ENCODE data around the gene PTPRN2. TPM values are rescaled to one million over a fixed set of nuclear protein-coding genes. Genes with fewer than 3 reads are reported as not detected.

Gene PTPRN2
- total RNA-seq, 1 experiment from 2014 or later = 0.11 TPM

GRCh38 chr7:158072991-158073730 lies 514.5 kb downstream of the PTPRN2 start:
- TF ChIP-seq, protein P1, sequence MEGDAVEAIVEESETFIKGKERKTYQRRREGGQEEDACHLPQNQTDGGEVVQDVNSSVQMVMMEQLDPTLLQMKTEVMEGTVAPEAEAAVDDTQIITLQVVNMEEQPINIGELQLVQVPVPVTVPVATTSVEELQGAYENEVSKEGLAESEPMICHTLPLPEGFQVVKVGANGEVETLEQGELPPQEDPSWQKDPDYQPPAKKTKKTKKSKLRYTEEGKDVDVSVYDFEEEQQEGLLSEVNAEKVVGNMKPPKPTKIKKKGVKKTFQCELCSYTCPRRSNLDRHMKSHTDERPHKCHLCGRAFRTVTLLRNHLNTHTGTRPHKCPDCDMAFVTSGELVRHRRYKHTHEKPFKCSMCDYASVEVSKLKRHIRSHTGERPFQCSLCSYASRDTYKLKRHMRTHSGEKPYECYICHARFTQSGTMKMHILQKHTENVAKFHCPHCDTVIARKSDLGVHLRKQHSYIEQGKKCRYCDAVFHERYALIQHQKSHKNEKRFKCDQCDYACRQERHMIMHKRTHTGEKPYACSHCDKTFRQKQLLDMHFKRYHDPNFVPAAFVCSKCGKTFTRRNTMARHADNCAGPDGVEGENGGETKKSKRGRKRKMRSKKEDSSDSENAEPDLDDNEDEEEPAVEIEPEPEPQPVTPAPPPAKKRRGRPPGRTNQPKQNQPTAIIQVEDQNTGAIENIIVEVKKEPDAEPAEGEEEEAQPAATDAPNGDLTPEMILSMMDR (conservative IDR thresholded peaks at IDR 0.05; ENCODE audit: low read depth, low read length) = no peak
- TF ChIP-seq EZH2 (IDR thresholded peaks at IDR 0.05; ENCODE audit: borderline replicate concordance, low read depth, low read length, poor library complexity, severe bottlenecking) = no peak
- no TSS peak for BruUV-seq (replicated peaks)
- H3K4me3 ChIP-seq (ENCODE audit: low read depth, low read length, poor library complexity, severe bottlenecking) = no peak overlapping the region
- intact Hi-C loops (cut with micrococcal nuclease; ENCODE audit: unreplicated experiment) = no loop called here
- ChIA-PET CTCF (no interaction called here), POLR2A (ENCODE audit: low non-redundant PET) (no interaction called here)
- H3K9me3 ChIP-seq (ENCODE audit: low read depth, low read length, poor library complexity, severe bottlenecking) = peaks cover 19% of the 10 kb centered on the region
- no peaks in the 10 kb centered on the region for H3K4me1 ChIP-seq (ENCODE audit: insufficient read depth, low read length, poor library complexity, severe bottlenecking)
- no peak overlapping the region for H3K27ac ChIP-seq (ENCODE audit: low read depth, low read length, poor library complexity, severe bottlenecking)
- no peaks in the 10 kb centered on the region for H3K36me3 ChIP-seq (ENCODE audit: insufficient read depth, low read length, poor library complexity, severe bottlenecking)
- no peaks in the 10 kb centered on the region for H3K27me3 ChIP-seq (replicated peaks; ENCODE audit: insufficient read depth, low read depth, low read length, poor library complexity)
- no peak for DNase-seq (ENCODE audit: low spot score)

GRCh38 chr7:158070222-158070920 lies 517.3 kb downstream of the PTPRN2 start:
- H3K9me3 ChIP-seq (ENCODE audit: low read depth, low read length, poor library complexity, severe bottlenecking) = peaks cover 20% of the 10 kb centered on the region

DNA sequence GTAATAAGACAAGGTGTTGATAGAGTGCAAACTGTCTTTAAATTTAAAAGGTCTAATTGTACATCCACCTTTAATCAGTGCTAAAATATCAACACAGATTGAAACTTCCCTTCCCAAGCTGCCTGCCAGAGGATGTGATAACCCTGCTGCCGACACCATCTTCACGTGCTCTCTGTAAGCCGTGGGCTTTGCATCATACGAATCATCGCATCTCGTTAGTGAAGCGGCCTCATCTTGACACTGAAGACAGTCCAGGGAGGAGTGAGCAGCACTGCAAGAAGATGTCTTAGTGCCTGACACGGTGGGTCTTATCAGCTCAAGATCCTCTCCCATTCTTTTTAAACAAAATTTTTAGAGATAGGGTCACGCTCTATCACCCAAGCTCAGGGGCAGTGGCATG lies 518.8 kb downstream of the PTPRN2 start:
- H3K27ac ChIP-seq (ENCODE audit: low read depth, low read length, poor library complexity, severe bottlenecking) = no peak overlapping the region
- peaks cover 11% of the 10 kb centered on the region for H3K9me3 ChIP-seq (ENCODE audit: low read depth, low read length, poor library complexity, severe bottlenecking)
- TF ChIP-seq, protein P1 (conservative IDR thresholded peaks at IDR 0.05; ENCODE audit: low read depth, low read length) = no peak
- no peak for TF ChIP-seq EZH2 (IDR thresholded peaks at IDR 0.05; ENCODE audit: borderline replicate concordance, low read depth, low read length, poor library complexity, severe bottlenecking)
- no peaks in the 10 kb centered on the region for H3K4me1 ChIP-seq (ENCODE audit: insufficient read depth, low read length, poor library complexity, severe bottlenecking)
- CTCF ChIA-PET = no interaction called here
- no peak for DNase-seq (ENCODE audit: low spot score)
- no TSS peak for BruUV-seq (replicated peaks)
- intact Hi-C loops (cut with micrococcal nuclease; ENCODE audit: unreplicated experiment) = no loop called here
- POLR2A ChIA-PET (ENCODE audit: low non-redundant PET) = no interaction called here
- H3K27me3 ChIP-seq (replicated peaks; ENCODE audit: insufficient read depth, low read depth, low read length, poor library complexity) = no peaks in the 10 kb centered on the region
- H3K4me3 ChIP-seq (ENCODE audit: low read depth, low read length, poor library complexity, severe bottlenecking) = no peak overlapping the region
- no peaks in the 10 kb centered on the region for H3K36me3 ChIP-seq (ENCODE audit: insufficient read depth, low read length, poor library complexity, severe bottlenecking)

More at GRCh38 chr7:158070222-158070920, 517.3 kb downstream of the PTPRN2 start:
- H3K27ac ChIP-seq (ENCODE audit: low read depth, low read length, poor library complexity, severe bottlenecking) = no peak overlapping the region
- BruUV-seq (replicated peaks) = no TSS peak
- H3K27me3 ChIP-seq (replicated peaks; ENCODE audit: insufficient read depth, low read depth, low read length, poor library complexity) = no peaks in the 10 kb centered on the region
- H3K36me3 ChIP-seq (ENCODE audit: insufficient read depth, low read length, poor library complexity, severe bottlenecking) = no peaks in the 10 kb centered on the region
- DNase-seq (ENCODE audit: low spot score) = no peak
- POLR2A ChIA-PET (ENCODE audit: low non-redundant PET) = no interaction called here
- CTCF ChIA-PET = no interaction called here
- intact Hi-C loops (cut with micrococcal nuclease; ENCODE audit: unreplicated experiment) = no loop called here
- no peaks in the 10 kb centered on the region for H3K4me1 ChIP-seq (ENCODE audit: insufficient read depth, low read length, poor library complexity, severe bottlenecking)
- H3K4me3 ChIP-seq (ENCODE audit: low read depth, low read length, poor library complexity, severe bottlenecking) = no peak overlapping the region
- no peak for TF ChIP-seq EZH2 (IDR thresholded peaks at IDR 0.05; ENCODE audit: borderline replicate concordance, low read depth, low read length, poor library complexity, severe bottlenecking)
- TF ChIP-seq, protein P1 (conservative IDR thresholded peaks at IDR 0.05; ENCODE audit: low read depth, low read length) = no peak

Data from A673 (cell line).